Stimulated activated CD4-positive, alpha-beta T cell treated with anti-CD3 and anti-CD28 coated beads, Interleukin-4, amount 100 ng/mL, for 1 hour (primary cell): Measurements from ENCODE around the gene MAGEA11.
"Not testable (repeated sequence)": the region's sequence is repeated elsewhere in the genome, so short reads cannot be mapped to it uniquely, and the experiment has no call there.

ENCODE experiments used
- DNase-seq: peaks from one replicate; pipeline ENCODE4 v3.0.0-alpha.2; 2020

The MAGEA11 gene, protein sequence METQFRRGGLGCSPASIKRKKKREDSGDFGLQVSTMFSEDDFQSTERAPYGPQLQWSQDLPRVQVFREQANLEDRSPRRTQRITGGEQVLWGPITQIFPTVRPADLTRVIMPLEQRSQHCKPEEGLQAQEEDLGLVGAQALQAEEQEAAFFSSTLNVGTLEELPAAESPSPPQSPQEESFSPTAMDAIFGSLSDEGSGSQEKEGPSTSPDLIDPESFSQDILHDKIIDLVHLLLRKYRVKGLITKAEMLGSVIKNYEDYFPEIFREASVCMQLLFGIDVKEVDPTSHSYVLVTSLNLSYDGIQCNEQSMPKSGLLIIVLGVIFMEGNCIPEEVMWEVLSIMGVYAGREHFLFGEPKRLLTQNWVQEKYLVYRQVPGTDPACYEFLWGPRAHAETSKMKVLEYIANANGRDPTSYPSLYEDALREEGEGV

DNA sequence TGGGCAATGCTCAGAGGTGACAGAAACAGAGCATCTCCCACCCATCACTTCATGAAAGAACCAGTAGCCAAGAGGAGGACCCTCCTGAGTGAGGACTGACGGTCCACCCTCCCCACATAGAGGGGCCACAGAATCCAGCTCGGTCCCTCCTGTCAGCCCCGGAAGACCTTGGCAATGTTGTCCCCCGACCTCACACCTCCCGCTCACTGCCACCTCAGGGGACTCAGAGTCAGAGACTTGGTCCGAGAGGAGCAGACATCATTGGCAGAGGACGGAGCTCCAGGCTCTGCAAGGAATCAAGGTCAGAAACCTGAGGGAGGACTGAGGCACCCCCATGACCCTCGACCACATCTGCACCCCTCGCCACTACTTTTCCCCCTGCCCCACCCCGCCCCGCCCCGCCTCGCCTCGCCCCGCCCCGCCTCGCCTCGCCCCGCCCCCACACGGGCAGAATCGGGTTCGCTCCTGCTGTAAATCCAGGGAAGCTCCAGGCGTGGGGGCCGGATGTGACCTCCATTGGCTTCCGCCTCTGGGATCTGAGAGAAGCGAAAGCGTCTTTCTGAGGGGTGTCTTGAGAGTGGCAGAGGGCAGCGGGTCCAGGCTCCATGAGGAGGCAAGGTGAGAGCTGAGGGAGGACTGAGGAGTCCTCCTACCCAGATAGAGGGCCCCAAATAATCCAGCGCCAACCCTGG lies at the start of gene MAGEA11:
Gene MAGEA11, plus strand, starts transcription at position 516 of the 692 bp plus-strand sequence. CDS start 1,100 bp downstream, outside the sequence.
- DNase-seq, result no peak

DNA sequence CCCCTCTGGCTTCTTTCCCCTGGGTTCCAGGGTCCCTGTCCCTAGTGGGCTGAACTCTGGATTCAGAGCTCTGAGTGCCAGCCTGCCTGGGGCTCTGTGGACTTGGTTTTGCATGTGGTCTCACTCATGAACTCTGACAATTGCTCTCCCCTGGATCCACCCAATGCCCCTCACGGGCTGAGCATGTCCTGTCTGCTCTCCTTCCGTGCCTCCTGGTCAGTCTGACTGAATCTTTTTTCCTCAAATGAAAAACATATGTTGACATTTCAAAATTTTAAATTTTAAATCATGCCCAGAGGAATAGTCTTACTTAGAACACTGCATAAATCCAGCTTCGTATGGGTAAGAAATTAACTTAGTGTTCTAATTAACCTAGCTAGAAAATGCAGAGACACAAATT lies 36.8 kb upstream of the MAGEA11 start:
- not testable (repeated sequence) for DNase-seq

DNA sequence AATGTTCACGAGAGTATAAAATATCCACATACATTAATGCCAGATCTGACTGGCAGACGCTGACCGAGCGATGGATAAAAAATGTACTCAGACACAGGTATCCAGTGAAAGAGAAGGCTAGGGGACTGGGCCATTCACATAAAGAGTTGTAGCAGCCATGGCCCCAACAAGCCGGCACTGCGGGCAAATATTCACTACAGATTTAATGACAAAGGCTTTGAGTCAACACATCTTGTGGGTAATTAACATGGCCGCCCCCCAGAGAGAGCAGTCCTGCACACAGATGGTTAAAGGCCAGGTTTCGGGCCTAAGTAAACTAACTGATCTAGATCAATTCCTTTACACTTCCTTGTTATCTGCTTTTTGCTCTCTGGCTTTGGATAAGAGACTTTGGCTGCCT lies 36.3 kb upstream of the MAGEA11 start:
- DNase-seq, result not testable (repeated sequence)

DNA sequence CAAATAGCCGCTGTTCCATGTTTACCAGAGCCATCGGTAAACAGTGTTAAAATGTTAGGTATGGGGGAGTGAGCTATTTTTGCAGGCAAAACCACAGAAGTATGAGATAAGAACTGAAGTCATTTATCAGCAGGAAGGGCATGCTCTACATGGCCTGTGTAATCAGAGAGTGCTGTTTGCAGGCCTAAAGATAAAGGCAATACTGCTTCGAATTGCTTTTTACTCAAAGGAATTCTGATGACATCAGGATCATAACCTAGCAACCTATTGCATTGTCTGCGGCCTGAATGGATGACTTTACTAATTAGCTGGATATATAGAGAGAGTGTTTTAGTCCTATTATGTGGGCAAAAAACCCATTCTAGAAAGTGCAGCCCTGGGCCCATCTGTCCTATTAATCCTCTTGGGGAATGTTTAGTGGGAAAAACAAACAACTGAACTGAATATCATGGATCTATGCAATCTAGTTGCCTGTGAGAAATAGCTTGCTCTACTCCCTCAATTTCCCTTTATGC lies 32.6 kb upstream of the MAGEA11 start:
- not testable (repeated sequence) for DNase-seq

DNA sequence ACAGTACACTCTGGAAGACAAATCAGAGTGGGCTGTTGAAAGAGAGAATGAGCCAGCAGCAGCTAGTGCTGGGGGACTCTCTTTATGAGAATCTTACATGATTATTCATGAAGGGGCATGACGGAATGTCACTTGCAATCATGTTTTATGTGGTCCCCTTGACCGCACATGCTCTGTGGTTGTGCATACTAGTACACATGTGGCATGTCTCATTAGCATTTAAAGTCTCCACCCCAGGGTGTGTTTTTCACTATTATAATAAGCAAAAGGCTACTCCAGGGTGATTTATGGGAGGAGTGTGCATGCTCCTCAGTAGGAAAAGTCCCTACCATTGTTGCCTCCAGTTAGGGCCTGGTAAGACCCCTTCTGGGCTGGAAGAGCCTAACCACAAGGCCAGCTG lies 30.7 kb upstream of the MAGEA11 start:
- no peak for DNase-seq

DNA sequence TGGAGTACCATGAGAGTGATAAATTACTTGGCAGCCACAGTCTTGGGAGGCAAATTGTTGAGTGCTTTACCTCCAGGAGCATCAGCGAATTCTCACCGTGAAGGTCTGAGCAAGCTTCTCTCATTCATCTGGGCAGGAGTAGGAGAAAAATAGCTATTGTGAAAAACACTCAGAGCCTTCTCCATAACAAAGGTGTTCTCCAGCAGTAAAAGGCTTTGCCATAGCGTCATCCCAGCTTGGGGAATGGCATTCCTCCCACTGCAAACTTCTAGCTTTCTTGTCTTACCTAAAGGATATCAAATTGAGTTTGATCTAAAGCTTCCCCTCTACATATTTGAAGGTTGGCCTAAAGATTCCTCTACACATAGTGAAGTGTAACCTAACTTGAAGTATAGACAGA lies 29.8 kb upstream of the MAGEA11 start:
- no peak for DNase-seq

DNA sequence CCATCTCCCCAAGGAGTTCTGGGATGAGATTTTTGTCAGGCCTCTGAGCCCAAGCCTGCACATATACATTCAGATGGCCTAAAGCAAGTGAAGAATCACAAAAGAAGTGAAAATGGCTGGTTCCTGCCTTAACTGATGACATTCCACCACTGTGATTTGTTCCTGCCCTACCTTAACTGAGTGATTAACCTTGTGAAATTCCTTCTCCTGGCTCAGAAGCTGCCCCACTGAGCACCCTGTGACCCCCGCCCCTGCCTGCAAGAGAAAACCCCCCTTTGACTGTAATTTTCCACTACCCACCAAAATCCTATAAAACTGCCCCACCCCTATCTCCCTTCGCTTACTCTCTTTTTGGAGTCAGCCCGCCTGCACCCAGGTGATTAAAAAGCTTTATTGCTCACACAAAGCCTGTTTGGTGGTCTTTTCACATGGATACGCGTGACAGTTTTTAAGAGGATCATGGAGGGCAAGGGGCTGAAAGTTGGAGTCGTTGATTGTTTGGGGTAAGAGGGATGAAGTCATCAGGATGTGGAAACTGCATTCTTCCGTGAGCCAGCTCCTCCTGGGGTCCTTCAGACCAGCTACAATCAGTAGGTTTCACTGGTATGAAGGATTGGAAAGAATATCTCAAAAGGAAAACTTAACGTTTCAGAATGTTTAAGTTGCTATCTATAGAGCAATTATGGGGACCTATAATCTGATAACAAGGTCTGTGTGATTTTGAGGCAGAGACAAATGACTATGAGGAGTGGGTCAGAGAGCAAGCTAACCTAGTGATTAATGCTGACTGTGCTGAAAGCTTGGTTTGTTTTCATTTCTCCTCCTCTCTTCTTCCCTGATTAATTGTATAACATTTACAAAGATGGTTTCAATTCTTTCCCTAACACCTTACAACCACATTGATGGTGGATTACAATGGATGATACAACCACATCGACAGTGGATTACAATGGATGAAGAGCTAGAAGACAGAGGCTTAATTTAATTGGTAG lies 28.6 kb upstream of the MAGEA11 start:
- DNase-seq, result no peak

DNA sequence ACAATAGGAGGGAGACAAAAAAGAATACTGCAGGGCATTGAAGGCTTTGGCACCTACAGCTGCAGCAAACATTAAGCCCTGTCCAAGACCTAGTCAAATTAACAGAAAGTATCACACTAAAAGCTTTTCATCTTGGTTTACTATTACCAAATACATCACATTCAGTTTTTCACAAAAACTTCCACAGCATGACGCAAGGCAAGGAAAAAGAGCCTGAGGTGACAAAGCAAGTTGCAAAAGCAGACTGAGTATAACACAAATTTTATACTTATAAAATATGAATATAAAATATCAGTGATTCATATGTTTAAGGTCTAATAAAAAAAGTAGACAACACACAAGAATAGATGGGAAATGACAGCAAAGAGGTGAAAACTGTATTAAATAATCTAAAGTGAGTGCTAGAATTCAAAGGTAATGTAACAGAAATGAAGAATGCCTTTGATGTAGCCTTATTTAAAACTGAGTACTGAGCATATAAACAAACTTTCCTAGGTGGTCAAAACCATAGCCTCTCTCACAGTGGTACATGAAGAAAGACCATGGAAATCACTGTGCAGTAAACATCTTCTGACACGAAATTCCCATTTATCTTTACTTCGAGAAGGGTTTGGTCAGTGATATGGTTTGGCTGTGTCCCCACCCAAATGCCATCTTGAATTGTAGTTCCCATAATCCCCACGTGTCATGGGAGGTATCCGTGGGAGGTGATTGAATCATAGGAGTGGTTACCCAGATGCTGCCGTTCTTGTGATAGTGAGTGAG lies 27.7 kb upstream of the MAGEA11 start:
- no peak for DNase-seq

DNA sequence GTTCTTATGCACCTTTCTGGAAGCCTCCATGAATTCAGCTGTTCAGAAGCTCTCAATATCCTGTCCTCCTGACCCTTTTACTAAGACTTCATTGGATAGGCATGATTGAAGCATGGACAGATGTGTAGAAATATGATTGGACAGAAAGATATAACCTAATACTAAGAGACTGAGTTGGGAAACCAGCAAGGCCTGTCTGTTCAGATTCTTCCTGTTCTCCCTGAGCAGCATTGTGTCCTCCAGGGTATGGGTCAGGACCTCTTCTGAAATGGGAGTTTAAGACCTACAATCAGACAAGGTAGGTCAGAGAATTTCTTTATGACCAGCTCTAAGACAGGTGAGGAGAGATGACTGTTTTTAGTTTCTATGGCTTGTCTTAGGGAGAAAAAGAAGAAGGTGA lies 23.9 kb upstream of the MAGEA11 start:
- DNase-seq, result no peak

DNA sequence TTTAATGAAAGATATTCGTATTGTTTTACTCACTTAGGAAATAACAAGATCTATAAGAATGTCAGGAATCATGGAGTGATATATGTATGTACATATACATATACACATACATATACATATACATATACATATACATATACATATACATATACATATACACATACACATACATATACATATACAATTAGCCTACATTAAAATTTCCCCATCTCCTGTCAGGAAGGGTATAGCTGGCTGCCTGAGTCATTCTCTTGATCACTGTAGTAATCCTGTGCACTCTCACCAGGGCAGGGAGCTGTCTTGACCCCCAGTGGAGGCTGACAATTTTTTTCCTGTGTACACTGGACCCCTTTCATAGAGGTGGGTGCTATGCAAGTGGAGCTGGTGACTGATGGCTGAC lies 23.3 kb upstream of the MAGEA11 start:
- no peak for DNase-seq

DNA sequence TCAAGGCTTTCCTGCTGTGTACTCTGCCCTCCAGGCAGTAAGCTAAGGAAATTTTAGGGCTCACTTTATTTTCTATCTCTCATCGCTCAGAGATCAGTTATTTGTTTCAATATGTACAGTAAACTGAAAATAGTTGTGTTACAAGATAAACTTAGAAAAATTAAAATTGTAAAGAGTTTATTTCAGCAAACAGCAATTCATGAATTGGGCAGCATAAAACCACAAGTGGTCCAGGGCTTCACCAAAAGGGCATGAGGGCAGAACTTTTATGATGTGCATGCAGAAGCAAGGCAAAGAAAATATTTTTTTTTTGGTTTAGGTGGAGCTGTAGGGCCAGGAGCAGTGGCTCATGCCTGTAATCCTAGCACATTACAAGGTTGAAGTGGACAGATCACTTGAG lies 20.1 kb upstream of the MAGEA11 start:
- no peak for DNase-seq

DNA sequence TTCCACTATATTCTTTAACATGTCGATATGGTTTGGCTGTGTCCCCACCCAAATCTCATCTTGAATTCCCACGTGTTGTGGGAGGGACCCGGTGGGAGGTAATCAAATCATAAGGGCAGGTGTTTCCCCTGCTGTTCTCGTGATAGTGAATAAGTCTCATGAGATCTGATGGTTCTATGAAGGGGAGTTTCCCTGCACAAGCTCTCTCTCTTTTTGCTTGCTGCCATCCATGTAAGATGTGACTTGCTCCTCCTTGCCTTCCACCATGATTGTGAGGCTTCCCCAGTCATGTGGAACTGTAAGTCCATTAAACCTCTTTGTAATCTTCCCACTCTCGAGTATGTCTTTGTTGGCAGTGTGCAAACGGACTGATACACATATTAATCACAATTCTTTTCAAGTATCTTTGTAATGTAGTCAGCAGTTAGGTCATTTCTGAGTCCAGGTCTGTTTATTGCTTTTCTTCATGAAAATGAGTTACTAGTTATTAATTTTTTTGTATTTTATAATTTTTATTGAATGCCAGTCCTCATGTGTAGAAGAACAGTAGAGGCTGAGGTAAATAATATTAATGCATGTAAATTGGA lies 19.1 kb upstream of the MAGEA11 start:
- DNase-seq, result not testable (repeated sequence)

DNA sequence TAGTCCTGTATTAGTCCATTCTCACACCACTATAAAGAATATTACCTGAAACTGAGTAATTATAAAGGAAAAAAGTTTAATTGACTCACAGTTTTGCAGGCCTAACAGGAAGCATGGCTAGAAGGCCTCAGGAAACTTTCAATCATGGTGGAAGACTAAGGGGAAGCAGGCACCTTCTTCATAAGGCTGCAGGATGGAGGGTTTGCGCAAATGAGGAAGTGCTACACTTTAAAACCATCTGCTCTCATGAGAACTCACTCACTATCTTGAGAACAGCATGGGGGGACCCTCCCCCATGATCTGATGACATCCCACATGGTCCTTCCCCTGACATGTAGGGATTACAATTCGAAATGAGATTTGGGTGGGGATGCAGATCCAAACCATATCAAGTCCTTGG lies 12.1 kb upstream of the MAGEA11 start:
- DNase-seq, result no peak

DNA sequence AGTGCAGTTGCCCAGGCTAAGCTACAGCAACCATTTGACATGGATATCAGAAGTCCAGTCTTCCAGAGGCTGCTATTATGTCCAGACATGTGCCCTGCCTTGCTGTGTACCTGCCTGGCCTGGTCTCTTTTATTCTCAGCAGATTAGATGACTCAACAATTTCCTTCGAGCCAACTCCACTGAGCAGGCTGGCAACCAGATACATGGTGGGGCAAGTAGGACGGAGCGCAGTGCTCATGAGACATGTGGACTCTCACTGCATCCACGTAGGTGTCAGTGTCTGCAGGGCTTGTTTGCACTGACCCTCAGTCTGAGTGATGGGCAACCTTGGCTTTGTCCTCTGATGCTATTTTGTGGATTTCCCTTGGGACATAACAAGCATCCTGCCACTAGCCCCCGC lies 7.2 kb upstream of the MAGEA11 start:
- DNase-seq, result no peak

DNA sequence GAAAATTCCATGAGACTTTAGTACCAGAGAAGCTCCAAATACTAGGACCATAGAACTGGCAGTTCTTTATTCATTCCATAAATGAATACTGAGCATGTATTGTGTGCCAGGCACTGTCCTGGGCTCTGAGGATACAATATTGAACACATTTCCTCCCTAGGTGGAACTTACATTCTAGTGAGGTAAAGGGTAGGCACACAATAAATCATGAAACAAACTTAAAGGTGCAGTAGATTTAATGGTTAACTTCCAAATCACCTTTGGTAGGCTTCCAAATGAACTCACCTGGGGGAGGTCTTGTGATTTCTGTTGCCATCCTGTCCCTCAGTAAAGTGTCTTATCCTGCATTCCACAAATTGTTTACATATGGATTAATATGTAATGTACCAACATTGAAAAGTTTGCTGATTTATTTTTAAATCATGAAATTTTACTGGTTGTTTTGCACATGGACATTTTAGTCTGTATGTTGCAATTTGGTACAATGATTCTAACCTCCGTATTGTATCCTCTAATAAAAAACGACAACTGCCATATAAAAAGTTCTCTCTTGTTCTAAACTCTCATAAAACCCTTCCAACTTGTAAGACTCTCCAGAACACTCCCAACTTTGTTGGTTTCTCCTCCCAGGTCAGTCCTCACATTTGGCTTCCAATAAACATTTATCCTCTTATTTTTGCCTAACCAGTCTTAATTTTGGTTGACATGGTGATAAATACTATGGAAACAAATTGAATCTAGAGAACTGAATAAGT lies 4.5 kb upstream of the MAGEA11 start:
- DNase-seq, result no peak

DNA sequence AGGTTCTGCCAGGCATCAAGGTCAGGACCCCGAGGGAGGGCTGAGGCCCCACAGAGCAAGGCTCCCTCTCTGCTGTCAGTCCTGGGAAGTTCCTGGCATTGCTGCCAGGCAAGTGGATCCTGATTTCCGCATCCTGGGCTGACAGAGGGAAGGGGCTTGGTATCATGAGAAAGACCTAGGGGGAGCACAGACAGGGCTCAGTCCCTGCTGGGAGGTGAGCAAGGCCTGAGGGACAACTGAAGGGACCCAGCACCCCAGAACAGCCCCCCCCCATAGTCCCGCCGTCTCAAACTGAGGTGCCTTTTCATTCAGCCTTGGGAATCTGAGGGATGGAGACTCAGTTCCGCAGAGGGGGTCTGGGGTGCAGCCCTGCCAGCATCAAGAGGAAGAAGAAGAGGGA lies 971 bp downstream of the MAGEA11 start:
- DNase-seq, result no peak

DNA sequence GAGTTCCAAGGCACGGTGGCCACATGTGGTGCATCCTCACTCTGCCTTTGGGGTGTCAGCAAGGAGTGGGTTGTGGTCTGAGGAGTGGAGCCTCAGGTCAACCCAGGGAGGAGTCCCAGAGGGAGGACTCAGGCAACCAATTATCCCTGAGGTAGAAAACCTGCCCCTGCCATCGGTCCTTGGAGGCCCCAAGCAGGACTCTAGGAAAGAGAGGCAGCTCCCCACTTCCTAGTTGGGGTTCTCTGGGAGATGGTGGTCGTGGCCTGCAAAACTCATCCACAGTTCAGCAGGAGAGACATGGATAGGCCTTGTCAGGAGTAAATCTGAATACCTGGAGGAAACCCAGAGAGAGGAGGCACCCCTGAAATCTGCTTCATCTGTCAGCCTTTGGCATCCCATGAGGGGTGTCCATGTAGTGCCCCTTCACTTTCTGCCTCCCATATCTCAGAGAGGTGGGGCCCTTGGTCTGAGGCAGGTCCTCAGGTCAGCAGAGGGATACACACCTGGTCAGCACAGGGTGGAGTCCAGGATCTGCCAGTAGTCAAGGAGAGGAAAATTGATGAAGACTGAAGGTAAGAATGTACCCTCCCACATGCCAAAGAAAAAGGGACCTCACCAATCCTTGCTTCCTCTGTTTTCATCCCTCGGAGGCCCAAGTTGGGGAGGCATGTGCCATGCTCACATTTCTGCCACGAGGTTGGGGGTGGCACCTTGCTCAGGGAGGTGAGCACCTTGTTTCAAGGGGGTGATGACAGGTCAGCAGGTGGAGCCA lies 1.6 kb downstream of the MAGEA11 start:
- DNase-seq, result no peak

DNA sequence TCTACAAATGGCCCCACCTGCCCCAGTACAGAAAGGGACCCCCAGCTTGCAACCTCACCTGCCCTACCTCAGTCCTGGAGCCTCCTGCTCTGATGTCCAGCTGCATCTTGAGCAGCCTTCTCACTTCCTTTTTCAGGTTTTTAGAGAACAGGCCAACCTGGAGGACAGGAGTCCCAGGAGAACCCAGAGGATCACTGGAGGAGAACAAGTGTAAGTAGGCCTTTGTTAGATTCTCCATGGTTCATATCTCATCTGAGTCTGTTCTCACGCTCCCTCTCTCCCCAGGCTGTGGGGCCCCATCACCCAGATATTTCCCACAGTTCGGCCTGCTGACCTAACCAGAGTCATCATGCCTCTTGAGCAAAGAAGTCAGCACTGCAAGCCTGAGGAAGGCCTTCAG lies 3.6 kb downstream of the MAGEA11 start:
- no peak for DNase-seq

DNA sequence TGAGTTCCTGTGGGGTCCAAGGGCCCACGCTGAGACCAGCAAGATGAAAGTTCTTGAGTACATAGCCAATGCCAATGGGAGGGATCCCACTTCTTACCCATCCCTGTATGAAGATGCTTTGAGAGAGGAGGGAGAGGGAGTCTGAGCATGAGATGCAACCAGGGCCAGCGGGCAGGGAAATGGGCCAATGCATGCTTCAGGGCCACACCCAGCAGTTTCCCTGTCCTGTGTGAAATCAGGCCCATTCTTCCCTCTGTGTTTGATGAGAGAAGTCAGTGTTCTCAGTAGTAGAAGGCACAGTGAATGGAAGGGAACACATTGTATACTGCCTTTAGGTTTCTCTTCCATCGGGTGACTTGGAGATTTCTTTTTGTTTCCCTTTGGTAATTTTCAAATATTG lies 4.8 kb downstream of the MAGEA11 start:
- no peak for DNase-seq

DNA sequence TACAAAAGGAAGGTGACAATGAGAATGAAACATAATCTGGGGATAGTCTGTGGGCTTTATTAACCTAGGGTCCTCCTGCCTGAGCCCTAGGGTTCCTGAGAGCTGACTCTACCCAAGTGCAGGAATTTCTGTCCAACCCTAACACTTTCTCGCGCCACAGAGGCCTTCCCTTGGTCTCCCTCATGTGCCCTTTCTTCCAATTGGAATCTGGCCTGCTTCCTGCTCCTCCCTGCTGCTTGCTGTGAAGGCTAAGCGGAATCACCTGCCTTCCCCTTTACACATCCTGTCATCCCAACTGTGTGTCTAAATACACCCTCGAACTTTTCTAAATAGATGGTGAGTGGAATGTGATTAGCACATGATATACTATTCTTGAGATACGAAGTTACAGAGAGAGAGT lies 5.9 kb downstream of the MAGEA11 start:
- no peak for DNase-seq
